SH-SY5Y (cell line): Measurements from ENCODE around the gene RCBTB2.

Experiments
- GATA2 ChIP-seq: IDR thresholded peaks from 2 replicates; pipeline ENCODE4 v1.6.1; 2011; ENCODE audit warnings: mild to moderate bottlenecking, low read depth, low read length
- GATA3 ChIP-seq: IDR thresholded peaks from 2 replicates; pipeline ENCODE4 v1.6.1; 2011; ENCODE audit warnings: low read depth, mild to moderate bottlenecking, low read length, moderate library complexity

RCBTB2 gene

DNA sequence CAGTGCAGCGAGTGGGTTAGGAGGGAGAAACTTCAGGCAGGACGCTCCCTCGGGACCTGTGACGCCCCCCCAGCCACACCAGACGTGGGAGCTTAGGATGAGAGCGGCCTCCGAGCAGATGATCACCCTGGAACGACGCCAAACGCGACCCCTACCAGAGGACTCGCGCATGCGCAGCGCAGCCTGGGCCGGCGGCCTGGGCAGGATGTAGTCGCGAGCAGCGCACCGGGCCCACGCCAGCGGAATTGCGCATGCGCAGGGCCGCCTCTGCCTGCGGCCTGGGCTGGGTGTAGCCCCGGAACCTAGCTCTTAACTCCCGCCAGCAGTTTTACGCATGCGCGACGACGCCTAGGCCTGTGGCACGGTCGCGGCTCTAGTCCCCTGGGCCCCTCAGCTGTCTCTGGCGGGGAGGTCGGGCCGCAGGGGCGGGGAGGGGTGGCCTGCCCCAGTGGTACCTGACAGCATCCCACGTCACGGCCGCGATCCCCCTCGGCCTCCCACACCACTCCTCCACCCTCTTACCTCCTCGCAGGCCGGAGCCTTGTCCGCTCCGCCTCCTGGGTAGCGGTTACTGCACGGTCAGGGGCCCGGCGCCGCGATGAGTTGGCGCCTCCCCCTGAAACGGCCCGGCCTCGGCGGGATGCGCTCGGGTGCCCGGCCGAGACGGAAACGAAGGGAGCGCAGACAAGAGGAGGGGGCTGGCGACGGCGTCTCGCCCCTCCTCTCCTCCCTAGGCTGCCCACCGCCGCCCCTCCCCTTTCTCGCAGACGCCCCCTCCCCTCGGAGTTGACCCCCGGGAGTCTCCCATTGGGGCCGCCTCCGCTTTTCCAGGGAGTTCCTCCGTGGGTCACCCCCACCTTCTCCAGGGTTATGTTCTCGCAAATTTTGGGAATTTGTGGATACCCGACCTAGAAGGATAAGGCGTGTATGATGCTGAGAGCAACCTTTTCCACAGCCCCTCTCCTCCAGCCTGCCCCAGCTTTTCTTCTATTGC, at the start of gene RCBTB2:
Gene RCBTB2 (minus strand): TSS at position 575 of the 994 bp plus-strand sequence. CDS start 11,141 bp downstream, outside the sequence.
- TF ChIP-seq GATA3 = no peak
- no peak for TF ChIP-seq GATA2

DNA sequence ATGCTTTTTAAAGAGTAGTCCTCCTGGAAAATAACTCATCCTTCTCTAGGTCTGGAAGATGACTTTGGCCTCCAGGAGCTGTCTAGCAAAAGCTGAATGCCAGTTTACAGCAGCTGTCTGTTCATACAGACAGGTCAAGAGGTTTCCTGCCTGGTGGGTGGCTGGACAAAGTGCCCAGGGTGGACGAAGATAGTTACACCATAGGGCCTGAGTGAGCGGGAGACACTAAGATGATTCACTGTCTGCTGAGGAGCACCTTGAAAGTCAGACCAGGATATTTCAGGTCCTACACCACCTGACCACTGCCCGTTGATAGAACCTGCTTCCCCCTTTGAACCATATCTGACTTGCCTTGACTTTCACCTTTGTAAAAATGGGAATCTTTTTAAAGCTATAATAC, 49.2 kb upstream of the RCBTB2 start:
- TF ChIP-seq GATA2 (no peak), GATA3 (no peak)

GRCh38 chr13:48580896-48581295, 48.0 kb upstream of the RCBTB2 start:
- TF ChIP-seq GATA2 = no peak
- no peak for TF ChIP-seq GATA3

- no peak for TF ChIP-seq GATA3
- TF ChIP-seq GATA2 = no peak
These were observed 47.4 kb upstream of the RCBTB2 start for GRCh38 chr13:48580185-48580803.

DNA sequence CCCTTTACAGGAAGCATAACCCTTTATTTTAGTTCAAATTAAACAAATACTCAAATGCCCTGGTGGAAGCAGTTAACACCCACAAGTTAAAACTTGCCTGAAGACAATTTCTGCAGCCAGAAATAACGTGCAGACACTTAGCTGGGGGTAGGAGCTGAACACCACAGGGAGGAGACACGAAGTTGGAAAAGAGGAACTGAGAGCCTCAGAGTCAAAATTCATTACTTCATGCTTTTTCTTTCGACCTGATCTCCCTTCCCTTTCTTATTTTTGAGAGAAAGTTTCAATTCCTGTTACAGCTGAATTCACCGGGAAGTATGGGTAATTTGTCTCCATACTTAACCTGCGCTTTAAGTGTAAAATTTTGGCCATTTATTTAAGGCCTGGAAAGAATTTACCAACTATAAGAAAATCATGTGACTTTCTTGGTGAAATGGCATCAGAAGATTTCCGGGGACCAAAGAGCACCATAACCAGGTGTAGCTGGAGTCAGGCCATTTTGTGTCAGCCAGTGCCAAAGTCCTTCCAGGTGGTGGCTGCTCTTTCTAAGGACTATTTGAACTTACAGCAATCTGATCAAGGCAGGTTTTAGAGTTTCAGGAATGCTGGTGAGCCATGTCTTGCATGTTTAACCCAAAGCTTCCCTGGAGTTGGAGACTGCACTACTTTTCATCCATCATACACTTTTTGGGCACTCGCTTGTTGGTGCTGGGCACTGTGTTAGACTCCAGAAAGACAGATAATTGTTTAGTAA, 46.5 kb upstream of the RCBTB2 start:
- TF ChIP-seq GATA2 (no peak), GATA3 (no peak)

DNA sequence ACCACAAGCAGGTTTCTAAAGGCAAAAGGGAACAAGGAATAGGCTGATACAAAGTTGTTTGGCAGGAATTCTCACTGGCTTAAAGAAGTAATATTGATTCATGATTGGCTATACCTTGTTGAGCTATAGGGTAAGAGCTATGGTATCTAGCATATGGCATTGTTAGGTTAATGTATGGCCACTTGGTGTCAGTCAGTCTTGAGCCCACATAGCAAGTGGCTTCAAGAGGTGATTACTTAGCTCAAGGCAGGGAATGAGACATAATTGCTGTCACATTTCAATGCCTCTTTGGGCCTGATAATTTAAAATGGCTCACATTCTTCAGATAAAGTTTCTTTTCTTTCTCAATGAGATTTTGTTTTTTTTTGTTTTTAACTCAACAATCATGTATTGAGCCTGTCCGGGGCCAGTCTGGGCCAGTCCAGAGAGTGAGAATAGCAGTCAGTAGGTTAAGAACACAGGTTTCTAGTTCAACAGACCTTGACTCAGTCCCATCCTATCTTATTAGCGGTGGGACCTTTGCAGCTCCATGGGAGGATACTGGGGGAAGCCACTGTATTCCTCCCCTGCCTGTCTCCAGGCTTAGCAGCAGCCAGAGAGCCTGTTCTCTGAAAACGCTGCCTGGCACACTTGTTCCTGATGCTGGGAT, 45.8 kb upstream of the RCBTB2 start:
- TF ChIP-seq GATA3 (no peak), GATA2 (no peak)

- TF ChIP-seq GATA2 (no peak), GATA3 (no peak)
These were observed 43.6 kb upstream of the RCBTB2 start for GRCh38 chr13:48576448-48577010.

GRCh38 chr13:48575031-48575430, 42.2 kb upstream of the RCBTB2 start:
- TF ChIP-seq GATA3 = no peak
- TF ChIP-seq GATA2 = no peak

DNA sequence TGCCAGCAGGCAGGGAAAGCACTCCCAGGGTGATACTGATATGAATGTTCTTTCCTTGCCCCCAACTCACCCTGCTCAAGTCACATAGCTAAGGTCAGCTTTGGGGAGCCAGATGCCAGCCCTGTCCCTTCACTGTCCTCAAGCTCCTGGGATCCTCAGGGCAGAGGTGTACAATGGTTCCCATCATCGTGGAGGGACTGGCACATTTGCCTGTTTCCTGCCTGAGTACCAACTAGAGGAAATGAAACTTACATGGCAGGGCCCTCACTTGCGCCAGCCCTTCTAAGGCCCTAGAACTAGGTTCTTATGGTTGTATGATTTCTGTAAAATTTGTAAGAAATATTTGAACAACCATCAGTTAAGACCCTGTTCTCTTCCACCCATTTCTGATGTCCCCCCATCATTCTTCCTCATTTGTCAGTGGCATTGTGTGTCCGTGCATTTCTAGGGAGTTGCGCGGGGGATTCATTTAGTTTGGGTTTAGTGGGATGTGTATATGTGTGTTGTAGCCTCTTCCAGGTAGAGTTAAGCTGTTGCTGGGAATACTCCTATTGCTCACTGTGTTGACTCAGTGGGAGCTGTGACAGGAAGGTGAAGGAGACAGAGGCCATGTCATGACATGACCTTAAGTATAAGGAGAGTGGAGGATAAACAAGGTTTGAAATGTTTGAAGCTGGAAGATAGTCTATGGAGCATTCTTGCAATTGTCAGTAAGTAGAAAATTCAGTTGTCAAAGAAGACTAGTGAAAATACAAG, 41.3 kb upstream of the RCBTB2 start:
- no peak for TF ChIP-seq GATA3
- no peak for TF ChIP-seq GATA2

DNA sequence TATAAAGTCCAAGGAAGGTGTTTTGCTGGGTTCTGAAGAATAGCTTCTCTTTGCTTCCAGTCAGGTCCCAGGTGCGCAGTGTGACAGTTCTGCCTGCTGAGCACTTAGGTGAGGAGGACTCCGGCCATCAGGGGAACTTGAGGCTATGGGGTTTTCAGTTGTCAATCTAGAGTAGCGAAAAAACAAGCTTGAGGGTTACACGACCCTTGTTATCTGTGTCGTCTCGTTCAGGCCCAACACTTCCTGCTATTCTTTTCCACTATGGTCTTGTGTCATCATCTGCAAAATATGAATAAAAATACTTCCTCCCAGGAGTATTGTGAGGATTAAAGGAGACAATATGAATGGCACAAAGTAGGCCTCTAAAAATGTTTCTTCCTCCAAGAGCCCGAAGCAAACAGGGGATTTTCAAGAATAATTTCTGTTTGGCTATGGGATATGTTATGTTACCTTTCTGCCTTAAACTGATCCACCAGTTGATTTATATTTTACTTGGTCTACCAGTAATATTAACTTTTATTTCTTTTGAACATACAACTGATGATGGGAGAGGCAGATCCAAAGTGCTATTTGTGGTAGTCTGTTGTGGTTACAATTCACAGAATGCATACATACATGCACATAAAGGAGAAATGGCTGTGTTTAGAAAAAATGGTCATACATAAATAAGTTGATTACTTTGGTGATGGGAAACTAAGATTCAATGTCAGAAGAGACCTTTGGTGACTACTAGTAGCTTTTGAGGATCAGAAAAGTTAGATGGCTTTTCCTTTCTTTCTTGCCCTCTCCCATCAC, 40.5 kb upstream of the RCBTB2 start:
- no peak for TF ChIP-seq GATA3
- no peak for TF ChIP-seq GATA2

DNA sequence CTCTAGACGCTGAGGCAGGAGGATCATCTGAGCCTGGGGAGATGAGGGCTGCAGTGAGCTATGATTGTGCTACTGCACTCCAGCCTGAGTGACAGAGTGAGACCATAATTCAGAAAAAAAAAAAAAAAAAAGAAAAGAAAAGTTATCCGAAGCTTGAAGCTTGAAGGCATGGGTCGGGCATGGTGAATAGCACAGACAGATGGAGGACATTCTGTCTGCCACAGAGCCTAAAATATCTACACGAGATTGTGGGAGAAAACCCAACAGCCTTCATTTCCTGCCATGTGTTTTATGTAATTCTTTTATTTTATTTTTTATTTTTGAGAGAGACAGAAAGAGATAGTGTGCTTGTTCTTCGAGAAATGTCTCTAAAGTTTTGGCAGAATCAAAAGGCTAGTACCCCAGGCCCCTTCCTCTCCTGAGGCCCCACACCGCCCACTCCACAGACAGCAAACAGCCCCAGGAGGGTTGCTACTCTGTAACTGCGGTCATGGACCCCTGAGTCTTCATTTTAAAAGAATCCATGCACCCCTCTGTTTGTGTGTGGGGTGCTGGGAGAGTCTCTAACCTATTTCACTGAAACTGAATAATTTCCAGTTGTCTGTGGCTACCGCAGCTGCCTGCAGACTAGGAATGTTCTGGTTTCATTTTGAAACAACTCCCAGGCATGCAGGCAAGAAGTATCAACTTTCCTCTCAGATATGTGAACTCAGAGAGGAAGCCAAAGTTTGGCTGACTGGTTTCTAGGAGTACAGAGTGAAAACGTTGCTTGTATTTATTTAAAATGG, 38.4 kb upstream of the RCBTB2 start:
- TF ChIP-seq GATA2 (no peak), GATA3 (no peak)

DNA sequence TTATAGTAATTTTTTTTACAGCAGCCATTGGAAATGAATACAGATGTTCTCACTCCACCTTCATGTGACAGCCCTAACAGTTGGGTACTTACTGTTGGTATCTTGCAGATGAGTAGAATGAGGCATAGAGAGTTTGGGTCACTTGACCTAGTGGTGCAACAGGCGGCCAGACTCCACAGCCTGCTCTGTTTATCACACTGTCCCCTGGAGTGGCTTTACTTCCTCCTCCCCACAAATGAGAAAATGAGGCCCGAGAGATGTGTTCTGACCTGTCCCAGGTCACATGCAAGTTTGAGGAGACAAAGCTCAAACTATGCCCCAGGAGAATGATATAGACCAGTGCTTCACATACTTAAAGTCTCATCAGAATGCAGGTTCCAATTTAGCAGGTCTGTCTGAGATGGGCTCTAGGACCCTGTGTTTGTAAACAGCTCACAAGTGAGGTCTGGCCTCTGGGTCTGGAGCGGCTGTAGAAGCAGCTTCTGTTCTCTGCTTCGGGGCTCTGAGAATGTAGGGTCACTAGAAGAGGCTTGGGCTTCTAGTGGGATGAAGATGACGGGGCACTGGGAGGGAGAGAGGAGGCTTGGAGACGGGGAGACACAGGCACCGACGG, 37.4 kb upstream of the RCBTB2 start:
- no peak for TF ChIP-seq GATA3
- no peak for TF ChIP-seq GATA2
